ENCODE data around the gene PRKCE. TPM values are rescaled to one million over a fixed set of nuclear protein-coding genes. Genes with fewer than 3 reads are reported as not detected.

PRKCE gene
- total RNA-seq, 1 experiment from 2014 or later: 1.3 TPM

DNA sequence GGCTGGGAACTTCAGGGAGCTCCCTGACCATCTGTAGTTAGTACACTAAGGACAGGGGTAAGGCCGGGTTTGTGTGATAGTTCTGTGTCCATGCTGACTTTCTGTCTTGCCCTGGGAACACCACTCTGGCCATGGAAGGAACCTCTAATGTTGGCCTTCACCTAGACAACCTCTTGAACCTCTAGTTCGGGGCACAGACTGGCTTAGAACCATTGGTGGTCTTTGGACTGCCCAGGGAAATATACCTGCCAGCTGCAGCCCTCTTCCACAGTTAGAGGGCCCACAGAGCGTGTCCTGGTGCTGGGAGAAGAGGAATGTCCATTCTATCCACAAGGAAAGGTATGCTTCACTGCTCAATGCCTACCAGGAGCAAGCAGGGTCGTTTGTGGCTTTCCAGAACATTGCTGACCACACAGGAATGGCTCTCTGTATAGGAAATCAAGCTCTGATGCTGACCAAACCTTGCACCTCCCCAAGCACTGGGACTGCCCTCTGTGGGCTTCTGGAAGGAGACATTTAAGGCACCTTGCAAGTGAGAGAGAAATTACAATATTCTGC lies 326.9 kb downstream of the PRKCE start:
- H3K9me3 Mint-ChIP-seq: no peaks in the 10 kb centered on the region
- H3K56ac ChIP-seq (ENCODE audit: insufficient read length, low read depth, low read length): no peak overlapping the region
- no peak overlapping the region for H3K4me2 ChIP-seq (ENCODE audit: insufficient read depth, insufficient read length, low read length)
- H3K79me1 ChIP-seq (ENCODE audit: insufficient read depth, low read depth, low read length, poor library complexity, severe bottlenecking): no peaks in the 10 kb centered on the region
- H3K23me2 ChIP-seq (ENCODE audit: insufficient read length, low read depth, low read length, poor library complexity, severe bottlenecking): no peaks in the 10 kb centered on the region
- H3K4me1 ChIP-seq (ENCODE audit: insufficient read depth, low read length): no peaks in the 10 kb centered on the region
- no peak overlapping the region for H3K18ac ChIP-seq (ENCODE audit: insufficient read length, low read depth, low read length)
- H4K91ac ChIP-seq (ENCODE audit: insufficient read length, low read depth, low read length): no peak overlapping the region
- H3K9me3 ChIP-seq (ENCODE audit: control insufficient read depth, low read depth, low read length): no peaks in the 10 kb centered on the region
- no peak overlapping the region for H4K5ac ChIP-seq (ENCODE audit: insufficient read length, low read depth, low read length)
- no peak overlapping the region for H2BK120ac ChIP-seq (ENCODE audit: low read depth, low read length, poor library complexity, severe bottlenecking)
- no peak overlapping the region for H3K4me3 Mint-ChIP-seq
- H3T11ph ChIP-seq (ENCODE audit: low read length): no peak overlapping the region
- H2AK5ac ChIP-seq (ENCODE audit: insufficient read length, low read length): no peak overlapping the region
- H3K27ac ChIP-seq (ENCODE audit: insufficient read length, low read depth, low read length): no peak overlapping the region
- no peaks in the 10 kb centered on the region for H3K27me3 ChIP-seq (ENCODE audit: insufficient read depth, low read length)
- TF ChIP-seq, protein P1, sequence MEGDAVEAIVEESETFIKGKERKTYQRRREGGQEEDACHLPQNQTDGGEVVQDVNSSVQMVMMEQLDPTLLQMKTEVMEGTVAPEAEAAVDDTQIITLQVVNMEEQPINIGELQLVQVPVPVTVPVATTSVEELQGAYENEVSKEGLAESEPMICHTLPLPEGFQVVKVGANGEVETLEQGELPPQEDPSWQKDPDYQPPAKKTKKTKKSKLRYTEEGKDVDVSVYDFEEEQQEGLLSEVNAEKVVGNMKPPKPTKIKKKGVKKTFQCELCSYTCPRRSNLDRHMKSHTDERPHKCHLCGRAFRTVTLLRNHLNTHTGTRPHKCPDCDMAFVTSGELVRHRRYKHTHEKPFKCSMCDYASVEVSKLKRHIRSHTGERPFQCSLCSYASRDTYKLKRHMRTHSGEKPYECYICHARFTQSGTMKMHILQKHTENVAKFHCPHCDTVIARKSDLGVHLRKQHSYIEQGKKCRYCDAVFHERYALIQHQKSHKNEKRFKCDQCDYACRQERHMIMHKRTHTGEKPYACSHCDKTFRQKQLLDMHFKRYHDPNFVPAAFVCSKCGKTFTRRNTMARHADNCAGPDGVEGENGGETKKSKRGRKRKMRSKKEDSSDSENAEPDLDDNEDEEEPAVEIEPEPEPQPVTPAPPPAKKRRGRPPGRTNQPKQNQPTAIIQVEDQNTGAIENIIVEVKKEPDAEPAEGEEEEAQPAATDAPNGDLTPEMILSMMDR (conservative IDR thresholded peaks at IDR 0.05): no peak
- no peak overlapping the region for H2BK12ac ChIP-seq (ENCODE audit: insufficient read length, low read depth, low read length)
- H3K23ac ChIP-seq (ENCODE audit: insufficient read length, low read depth, low read length): no peak overlapping the region
- DNase-seq: no peak
- no peak overlapping the region for H3K9ac ChIP-seq (ENCODE audit: extremely low read depth, insufficient read length, low read length)
- H4K20me1 ChIP-seq (ENCODE audit: control insufficient read depth, insufficient read depth, insufficient read length): no peaks in the 10 kb centered on the region
- H3K14ac ChIP-seq (ENCODE audit: insufficient read depth, low read length): no peak overlapping the region; the same call in 1 of the 2 replicates
- WGBS (ENCODE audit: extremely low coverage, insufficient read length, low lambda C conversion rate): no CpG with 5 or more reads among the region's 4 CpGs
- H3K36me3 Mint-ChIP-seq (ENCODE audit: insufficient read depth in 1 of 3, low read depth in 3 of 3): no peaks in the 10 kb centered on the region; a peak in 1 of 7 replicates
- H2BK15ac ChIP-seq (ENCODE audit: low read depth, low read length): no peak overlapping the region
- no peak overlapping the region for H2BK20ac ChIP-seq (ENCODE audit: low read depth, low read length, poor library complexity, severe bottlenecking)
- H3K79me2 ChIP-seq (ENCODE audit: insufficient read depth, low read length): no peaks in the 10 kb centered on the region
- H4K8ac ChIP-seq (replicated peaks; ENCODE audit: insufficient read length, low read depth, low read length): no peak overlapping the region
- no peak overlapping the region for H3K4ac ChIP-seq (ENCODE audit: low read depth, low read length)
- peaks cover 13% of the 10 kb centered on the region in 2 experiments; a peak in 3 of 4 replicates for H3K4me1 Mint-ChIP-seq
- H2AFZ ChIP-seq (ENCODE audit: low read length): no peak overlapping the region
- H3K27ac Mint-ChIP-seq: no peak overlapping the region
- peaks cover 11% of the 10 kb centered on the region for H3K27me3 Mint-ChIP-seq (ENCODE audit: low read depth)
- H2BK5ac ChIP-seq (ENCODE audit: insufficient read length, low read length): no peak overlapping the region
